MM.1S (cell line): ENCODE data around the gene SH2D2A.

ENCODE experiments used
- DNase-seq: peaks from one replicate; pipeline ENCODE4 v3.0.0-alpha.2; 2015
- H2AFZ ChIP-seq: fragments of 300-600 bp; sonication (generic); 2 replicates; pipeline ENCODE4 v1.6.0; 2016; ENCODE audit warnings: antibody characterized with exemption, low read length
- H3F3A ChIP-seq: fragments of 300-600 bp; sonication (generic); 2 replicates; pipeline ENCODE4 v1.6.1; 2016; ENCODE audit warnings: mild to moderate bottlenecking, antibody characterized with exemption, low read length, moderate library complexity, mixed read lengths; ENCODE audit not compliant: insufficient read depth
- H3K27ac ChIP-seq: fragments of 300-600 bp; sonication (generic); 2 replicates; pipeline ENCODE4 v1.5.1; 2016; ENCODE audit warnings: mild to moderate bottlenecking, low read length
- H3K27me3 ChIP-seq: fragments of 300-600 bp; sonication (generic); replicated peaks from 2 replicates; pipeline ENCODE4 v1.6.0; 2016; ENCODE audit warnings: low read length; ENCODE audit not compliant: insufficient read depth
- H3K36me3 ChIP-seq: fragments of 300-600 bp; sonication (generic); replicated peaks from 2 replicates; pipeline ENCODE4 v1.6.1; 2016; ENCODE audit warnings: mild to moderate bottlenecking, low read length, mixed read lengths; ENCODE audit not compliant: insufficient read depth
- H3K4me1 ChIP-seq: fragments of 300-600 bp; sonication (generic); 2 replicates; pipeline ENCODE4 v1.6.1; 2016; ENCODE audit warnings: low read length, mixed read lengths
- H3K4me2 ChIP-seq: fragments of 300-600 bp; sonication (generic); 2 replicates; pipeline ENCODE4 v1.6.0; 2016; ENCODE audit warnings: low read depth, low read length
- H3K4me3 ChIP-seq: fragments of 300-600 bp; sonication (generic); 2 replicates; pipeline ENCODE4 v1.5.1; 2016; ENCODE audit warnings: low read length, mixed read lengths
- H3K79me2 ChIP-seq: fragments of 300-600 bp; sonication (generic); 2 replicates; pipeline ENCODE4 v1.6.1; 2016; ENCODE audit warnings: mixed run types, low read length, mixed read lengths
- H3K9ac ChIP-seq: fragments of 300-600 bp; sonication (generic); 2 replicates; pipeline ENCODE4 v1.6.1; 2016; ENCODE audit warnings: low read length, mixed read lengths
- H3K9me2 ChIP-seq: fragments of 300-600 bp; sonication (generic); replicated peaks from 2 replicates; pipeline ENCODE4 v1.6.1; 2016; ENCODE audit warnings: mild to moderate bottlenecking, low read length, mixed read lengths; ENCODE audit not compliant: insufficient read depth
- H3K9me3 ChIP-seq: fragments of 300-600 bp; sonication (generic); replicated peaks from 2 replicates; pipeline ENCODE4 v1.6.1; 2016; ENCODE audit warnings: mild to moderate bottlenecking, low read length, mixed read lengths; ENCODE audit not compliant: insufficient read depth
- H4K20me1 ChIP-seq: fragments of 300-600 bp; sonication (generic); 2 replicates; pipeline ENCODE4 v1.6.1; 2016; ENCODE audit warnings: mild to moderate bottlenecking, low read length, moderate library complexity, mixed read lengths; ENCODE audit not compliant: insufficient read depth
- CTCF ChIP-seq: fragments of 300-600 bp; sonication (generic); IDR thresholded peaks from 2 replicates; pipeline ENCODE4 v1.5.1; 2016; ENCODE audit warnings: antibody characterized with exemption, low read length, mixed read lengths
- EZH2 ChIP-seq: fragments of 300-600 bp; sonication (generic); optimal IDR thresholded peaks from 2 replicates; pipeline ENCODE3; 2017; ENCODE audit warnings: low read depth, mild to moderate bottlenecking, antibody characterized with exemption, low read length, mixed read lengths
- EZH2phosphoT487 ChIP-seq: fragments of 300-600 bp; sonication (generic); IDR thresholded peaks from 2 replicates; pipeline ENCODE4 v1.6.1; 2018; ENCODE audit warnings: antibody characterized with exemption, low read length

The SH2D2A gene

GRCh38 chr1:156815307-156815826 is 1.3 kb downstream of the SH2D2A start:
- Histone ChIP-seq H3K9me2 (no peaks in the 10 kb centered on the region), H3K27ac (no peak overlapping the region), H3K27me3 (no peaks in the 10 kb centered on the region), H3F3A (no peaks in the 10 kb centered on the region), H3K4me2 (no peak overlapping the region), H3K9me3 (no peaks in the 10 kb centered on the region), H3K79me2 (no peaks in the 10 kb centered on the region), H4K20me1 (no peaks in the 10 kb centered on the region), H3K4me1 (peaks cover 22% of the 10 kb centered on the region), H3K36me3 (no peaks in the 10 kb centered on the region), H3K4me3 (no peak overlapping the region), H3K9ac (no peak overlapping the region), H2AFZ (no peak overlapping the region)
- TF ChIP-seq CTCF = no peak
- no peak for TF ChIP-seq EZH2phosphoT487
- DNase-seq = no peak

GRCh38 chr1:156814571-156815260 is 1.9 kb downstream of the SH2D2A start:
- Histone ChIP-seq H3K4me2 (no peak overlapping the region; the same call in 1 of the 2 replicates), H3K9me3 (no peaks in the 10 kb centered on the region), H3K27ac (no peak overlapping the region), H2AFZ (peak overlapping the region; percentile 84; the same call in 1 of the 2 replicates), H3K9ac (no peak overlapping the region), H3K4me1 (peaks cover 22% of the 10 kb centered on the region), H3K79me2 (no peaks in the 10 kb centered on the region), H4K20me1 (no peaks in the 10 kb centered on the region), H3K36me3 (no peaks in the 10 kb centered on the region), H3K4me3 (no peak overlapping the region), H3F3A (no peaks in the 10 kb centered on the region), H3K27me3 (no peaks in the 10 kb centered on the region), H3K9me2 (no peaks in the 10 kb centered on the region)
- TF ChIP-seq CTCF (no peak), EZH2 (no peak), EZH2phosphoT487 (no peak)
- DNase-seq = no peak

- no peaks in the 10 kb centered on the region for H4K20me1 ChIP-seq
- H3K9me2 ChIP-seq = no peaks in the 10 kb centered on the region
- peak overlapping the region; percentile 84 for H2AFZ ChIP-seq
- no peaks in the 10 kb centered on the region for H3K79me2 ChIP-seq
- no peak for TF ChIP-seq EZH2
- peak; percentile 79 for TF ChIP-seq CTCF
- TF ChIP-seq EZH2phosphoT487 = no peak
- peak; percentile 67 for DNase-seq
- H3K4me1 ChIP-seq = peaks cover 22% of the 10 kb centered on the region
- H3K27me3 ChIP-seq = no peaks in the 10 kb centered on the region
- no peaks in the 10 kb centered on the region for H3K36me3 ChIP-seq
- no peak overlapping the region for H3K27ac ChIP-seq
- no peaks in the 10 kb centered on the region for H3K9me3 ChIP-seq
- peak overlapping the region; percentile 60 for H3K4me3 ChIP-seq
- H3K4me2 ChIP-seq = peak overlapping the region; percentile 96
- peak overlapping the region; percentile 51 for H3K9ac ChIP-seq
- H3F3A ChIP-seq = no peaks in the 10 kb centered on the region
These were observed 2.7 kb downstream of the SH2D2A start for GRCh38 chr1:156813750-156814570.
